ENCODE data around the gene PIAS2. TPM values are rescaled to one million over a fixed set of nuclear protein-coding genes. Genes with fewer than 3 reads are reported as not detected.

PIAS2 gene
- total RNA-seq, 5 donors from 2014 or later (not counting 1 experiment from before 2014, with no cell fraction given): 27.2 to 39.8 (median 31.0) TPM

DNA sequence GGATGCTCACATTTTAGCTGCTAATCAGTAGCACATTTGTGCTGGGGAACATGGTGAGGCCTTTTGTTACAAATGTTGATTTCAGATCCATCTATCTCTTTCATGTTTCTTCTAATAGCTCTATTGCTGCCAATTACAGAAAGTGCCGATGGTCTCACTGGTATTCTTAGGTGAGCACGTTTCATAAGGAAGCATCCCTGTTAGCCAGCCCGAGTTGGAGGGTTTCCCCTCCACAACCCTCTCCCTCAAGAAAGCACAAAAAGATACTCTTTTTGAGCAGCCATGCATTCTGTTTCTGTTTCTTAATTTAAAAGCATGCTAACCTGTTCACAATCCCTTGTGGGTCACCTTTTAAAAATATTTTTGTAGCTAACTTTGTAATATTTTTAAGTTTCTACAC lies 129.6 kb downstream of the PIAS2 start:
- Mint-ChIP-seq H3K9me3 (peaks cover 0 to 21% (median 8%) of the 10 kb centered on the region in 3 donors), H3K4me1 (no peaks in the 10 kb centered on the region), H3K4me3 (no peak overlapping the region), H3K27me3 (peaks cover 0 to 2% of the 10 kb centered on the region in 2 donors), H3K27ac (no peak overlapping the region), H3K36me3 (no peaks in the 10 kb centered on the region)
- POLR2A ChIA-PET: no interaction called here
- CTCF ChIA-PET: interaction anchor here in 1 of 2 donors (0.6 kb wide), 1 partner anchor 57 kb away, joined by 3 read pairs; no protein-coding TSS in a partner anchor
- Histone ChIP-seq H3K9me3 (no peaks in the 10 kb centered on the region), H3K4me1 (ENCODE audit: control insufficient read depth in 1 of 2, extremely low read depth in 1 of 2, insufficient read depth in 2 of 2, low read length in 2 of 2) (no peaks in the 10 kb centered on the region), H3K27me3 (replicated peaks in 1 of 2; ENCODE audit: control insufficient read depth in 2 of 2, extremely low read depth in 1 of 2, insufficient read depth in 2 of 2, low read length in 1 of 2) (peaks cover 0 to 5% of the 10 kb centered on the region in 2 experiments), H3K27ac (ENCODE audit: low read length) (no peak overlapping the region), H3K4me3 (ENCODE audit: control insufficient read depth in 1 of 2, extremely low read depth in 1 of 2, low read length in 1 of 2) (no peak overlapping the region), H3K36me3 (ENCODE audit: control insufficient read depth in 2 of 2, extremely low read depth in 1 of 2, insufficient read depth in 1 of 2, low read length in 1 of 2) (no peaks in the 10 kb centered on the region)
- WGBS (ENCODE audit: insufficient coverage): no CpG with 5 or more reads among the region's 3 CpGs
- no peak for ATAC-seq (replicated peaks in 1 of 4)
- DNase-seq: no peak

DNA sequence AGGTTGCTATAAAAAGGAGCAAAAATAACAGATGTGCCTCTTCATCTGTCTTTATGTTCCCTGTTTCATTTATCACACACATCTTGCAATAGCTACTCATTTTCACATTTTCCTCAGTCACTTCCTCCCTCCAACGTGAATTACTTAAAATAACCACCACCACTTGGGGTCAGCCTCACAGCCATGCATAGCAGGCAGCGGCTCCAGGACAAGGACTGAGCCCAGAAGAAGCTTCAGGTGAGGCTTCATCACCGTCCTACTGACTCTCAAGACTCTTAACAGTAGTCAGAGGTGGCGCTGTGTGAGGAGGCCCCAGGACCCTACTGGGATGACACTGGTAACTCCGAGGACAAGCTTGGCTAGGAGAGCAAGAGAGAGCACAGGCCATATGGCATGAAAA lies 144.9 kb downstream of the PIAS2 start:
- no peak overlapping the region for H3K4me3 ChIP-seq (ENCODE audit: control insufficient read depth in 1 of 2, extremely low read depth in 1 of 2, low read length in 1 of 2)
- ChIA-PET POLR2A (no interaction called here), CTCF (no interaction called here)
- WGBS (ENCODE audit: insufficient coverage): 45% methylated on average over 4 of the region's 5 CpGs
- no peaks in the 10 kb centered on the region for H3K4me1 Mint-ChIP-seq
- no peak overlapping the region for H3K4me3 Mint-ChIP-seq
- H3K9me3 ChIP-seq: no peaks in the 10 kb centered on the region
- H3K27me3 Mint-ChIP-seq: peaks cover 6 to 9% of the 10 kb centered on the region in 2 donors
- H3K27ac ChIP-seq (ENCODE audit: low read length): no peak overlapping the region
- ATAC-seq (replicated peaks in 1 of 4) (no peak), DNase-seq (no peak)
- no peak overlapping the region for H3K27ac Mint-ChIP-seq
- peaks cover 0 to 16% of the 10 kb centered on the region in 2 experiments for H3K27me3 ChIP-seq (replicated peaks in 1 of 2; ENCODE audit: control insufficient read depth in 2 of 2, extremely low read depth in 1 of 2, insufficient read depth in 2 of 2, low read length in 1 of 2)
- H3K9me3 Mint-ChIP-seq: no peaks in the 10 kb centered on the region
- H3K36me3 ChIP-seq (ENCODE audit: control insufficient read depth in 2 of 2, extremely low read depth in 1 of 2, insufficient read depth in 1 of 2, low read length in 1 of 2): no peaks in the 10 kb centered on the region
- H3K36me3 Mint-ChIP-seq: no peaks in the 10 kb centered on the region
- no peaks in the 10 kb centered on the region for H3K4me1 ChIP-seq (ENCODE audit: control insufficient read depth in 1 of 2, extremely low read depth in 1 of 2, insufficient read depth in 2 of 2, low read length in 2 of 2)

DNA sequence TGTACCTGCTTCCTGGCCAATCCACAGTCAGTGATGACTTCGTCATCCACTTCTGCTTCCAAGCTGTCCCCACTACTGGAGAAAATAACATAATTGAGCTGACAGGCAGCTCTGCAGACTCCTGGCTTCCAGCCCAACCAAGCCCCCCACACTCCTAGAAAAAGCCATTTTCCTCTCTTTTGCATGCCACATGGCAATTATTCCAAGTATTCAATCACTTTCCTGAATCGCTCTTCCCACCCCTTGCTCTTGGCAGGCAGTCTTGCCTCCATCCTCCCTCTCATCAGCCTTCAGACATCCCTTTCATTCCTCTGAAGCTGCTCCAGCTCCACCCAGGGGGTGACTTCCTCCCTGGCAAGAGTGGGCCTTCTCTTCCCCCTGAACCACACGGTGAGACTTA lies 146.2 kb downstream of the PIAS2 start:
- Mint-ChIP-seq H3K9me3 (no peaks in the 10 kb centered on the region), H3K4me1 (no peaks in the 10 kb centered on the region), H3K36me3 (no peaks in the 10 kb centered on the region), H3K27ac (no peak overlapping the region), H3K4me3 (no peak overlapping the region), H3K27me3 (peaks cover 6 to 9% of the 10 kb centered on the region in 2 donors)
- Histone ChIP-seq H3K27me3 (replicated peaks in 1 of 2; ENCODE audit: control insufficient read depth in 2 of 2, extremely low read depth in 1 of 2, insufficient read depth in 2 of 2, low read length in 1 of 2) (peaks cover 0 to 16% of the 10 kb centered on the region in 2 experiments), H3K36me3 (ENCODE audit: control insufficient read depth in 2 of 2, extremely low read depth in 1 of 2, insufficient read depth in 1 of 2, low read length in 1 of 2) (no peaks in the 10 kb centered on the region), H3K27ac (ENCODE audit: low read length) (no peak overlapping the region), H3K9me3 (no peaks in the 10 kb centered on the region), H3K4me3 (ENCODE audit: control insufficient read depth in 1 of 2, extremely low read depth in 1 of 2, low read length in 1 of 2) (no peak overlapping the region), H3K4me1 (ENCODE audit: control insufficient read depth in 1 of 2, extremely low read depth in 1 of 2, insufficient read depth in 2 of 2, low read length in 2 of 2) (no peaks in the 10 kb centered on the region)
- ChIA-PET CTCF (no interaction called here), POLR2A (no interaction called here)
- DNase-seq: no peak
- no peak for ATAC-seq (replicated peaks in 1 of 4)
- WGBS (ENCODE audit: insufficient coverage): 85% methylated on average over 2 of the region's 3 CpGs

DNA sequence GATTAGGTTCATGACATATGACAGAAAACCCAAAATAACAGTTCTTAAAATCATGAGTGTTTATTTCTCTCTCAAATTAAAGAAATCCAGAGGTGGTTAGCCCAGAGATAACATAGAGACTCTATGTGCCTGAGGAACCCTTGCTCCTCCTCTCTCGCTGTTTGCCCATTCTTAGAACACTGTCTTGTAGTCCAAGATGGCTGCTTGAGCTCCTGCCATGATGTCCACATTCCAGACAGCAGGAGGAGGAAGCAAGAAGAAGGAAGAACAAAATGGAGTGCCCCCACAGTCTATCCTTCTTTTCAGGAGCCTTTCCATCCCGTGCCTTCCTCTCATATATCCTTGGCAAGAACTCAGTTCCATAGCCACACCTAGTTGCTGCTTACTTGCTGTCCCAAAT lies 146.6 kb downstream of the PIAS2 start:
- Mint-ChIP-seq H3K4me1 (no peaks in the 10 kb centered on the region), H3K36me3 (no peaks in the 10 kb centered on the region), H3K27ac (no peak overlapping the region), H3K4me3 (no peak overlapping the region), H3K9me3 (no peaks in the 10 kb centered on the region), H3K27me3 (peaks cover 6 to 9% of the 10 kb centered on the region in 2 donors)
- Histone ChIP-seq H3K27me3 (replicated peaks in 1 of 2; ENCODE audit: control insufficient read depth in 2 of 2, extremely low read depth in 1 of 2, insufficient read depth in 2 of 2, low read length in 1 of 2) (peaks cover 0 to 16% of the 10 kb centered on the region in 2 experiments), H3K9me3 (no peaks in the 10 kb centered on the region), H3K27ac (ENCODE audit: low read length) (no peak overlapping the region), H3K36me3 (ENCODE audit: control insufficient read depth in 2 of 2, extremely low read depth in 1 of 2, insufficient read depth in 1 of 2, low read length in 1 of 2) (no peaks in the 10 kb centered on the region), H3K4me1 (ENCODE audit: control insufficient read depth in 1 of 2, extremely low read depth in 1 of 2, insufficient read depth in 2 of 2, low read length in 2 of 2) (no peaks in the 10 kb centered on the region), H3K4me3 (ENCODE audit: control insufficient read depth in 1 of 2, extremely low read depth in 1 of 2, low read length in 1 of 2) (no peak overlapping the region)
- ATAC-seq (replicated peaks in 1 of 4): no peak
- ChIA-PET POLR2A (no interaction called here), CTCF (no interaction called here)
- WGBS (ENCODE audit: insufficient coverage): no CpG with 5 or more reads among the region's 2 CpGs
- no peak for DNase-seq

DNA sequence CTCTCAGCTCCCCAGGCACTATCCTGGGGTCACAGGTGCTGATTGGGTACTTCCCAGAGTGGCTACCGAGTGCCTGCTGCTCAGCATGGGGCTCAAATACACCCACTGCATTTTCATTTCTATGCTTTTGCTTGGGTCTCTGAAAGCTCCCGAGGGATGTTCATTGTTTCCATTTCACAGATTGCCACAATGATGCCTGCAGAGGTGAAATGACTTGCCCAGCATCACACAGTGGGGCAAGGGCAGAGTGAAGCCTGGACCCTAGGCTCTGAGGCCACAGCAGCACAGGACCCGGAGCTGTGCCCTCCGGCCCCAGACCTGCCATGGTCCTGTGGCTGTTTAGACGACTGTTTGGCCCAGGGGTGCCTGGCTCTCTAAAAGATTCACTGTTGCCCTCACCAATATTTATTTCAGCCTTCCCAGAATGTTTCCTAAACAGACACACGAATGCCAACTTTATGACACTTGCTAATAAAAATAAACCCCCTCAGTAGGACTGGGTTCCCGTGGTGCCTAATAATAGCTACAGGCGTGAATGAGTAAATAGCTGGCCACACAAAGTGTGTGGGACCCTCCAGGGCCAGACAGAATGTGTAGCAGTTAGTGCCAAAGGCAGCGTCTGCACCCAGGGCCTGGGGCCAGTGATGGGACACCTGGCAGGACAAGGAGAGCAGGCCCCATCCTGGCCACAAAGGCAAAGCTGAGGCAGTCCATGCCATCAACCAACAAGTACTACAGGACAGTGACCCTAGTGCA lies 149.0 kb downstream of the PIAS2 start:
- DNase-seq: no peak
- H3K4me3 ChIP-seq (ENCODE audit: control insufficient read depth in 1 of 2, extremely low read depth in 1 of 2, low read length in 1 of 2): no peak overlapping the region
- H3K9me3 ChIP-seq: no peaks in the 10 kb centered on the region
- no peaks in the 10 kb centered on the region for H3K9me3 Mint-ChIP-seq
- H3K27ac ChIP-seq (ENCODE audit: low read length): no peak overlapping the region
- H3K4me1 Mint-ChIP-seq: no peaks in the 10 kb centered on the region
- H3K4me3 Mint-ChIP-seq: no peak overlapping the region
- H3K36me3 Mint-ChIP-seq: no peaks in the 10 kb centered on the region
- H3K4me1 ChIP-seq (ENCODE audit: control insufficient read depth in 1 of 2, extremely low read depth in 1 of 2, insufficient read depth in 2 of 2, low read length in 2 of 2): no peaks in the 10 kb centered on the region
- 60% methylated on average over 7 of the region's 9 CpGs for WGBS (ENCODE audit: insufficient coverage)
- peaks cover 19 to 25% of the 10 kb centered on the region in 2 donors for H3K27me3 Mint-ChIP-seq
- no peak for ATAC-seq (replicated peaks in 1 of 4)
- ChIA-PET CTCF (no interaction called here), POLR2A (no interaction called here)
- no peaks in the 10 kb centered on the region for H3K36me3 ChIP-seq (ENCODE audit: control insufficient read depth in 2 of 2, extremely low read depth in 1 of 2, insufficient read depth in 1 of 2, low read length in 1 of 2)
- H3K27me3 ChIP-seq (replicated peaks in 1 of 2; ENCODE audit: control insufficient read depth in 2 of 2, extremely low read depth in 1 of 2, insufficient read depth in 2 of 2, low read length in 1 of 2): peaks cover 0 to 16% of the 10 kb centered on the region in 2 experiments
- no peak overlapping the region for H3K27ac Mint-ChIP-seq

DNA sequence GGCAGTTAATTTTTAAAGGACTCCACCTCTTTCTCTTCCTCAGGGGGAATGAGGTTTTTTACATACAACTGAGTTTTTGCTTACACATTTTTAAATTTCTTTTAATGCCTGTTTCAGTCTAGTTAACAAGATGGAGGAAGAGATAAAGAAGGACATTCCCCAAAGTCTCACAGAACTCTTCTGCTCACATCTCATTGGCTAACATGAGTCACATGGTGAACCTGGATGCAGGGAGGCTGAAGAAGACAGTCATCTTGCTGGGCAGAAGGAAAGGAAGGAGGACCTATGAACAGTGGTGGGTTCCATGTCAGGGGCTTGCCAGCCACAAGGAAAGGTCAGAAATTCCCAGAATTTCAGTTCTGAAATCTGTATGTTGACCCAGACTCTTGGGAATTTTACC lies 150.1 kb downstream of the PIAS2 start:
- peaks cover 0 to 16% of the 10 kb centered on the region in 2 experiments for H3K27me3 ChIP-seq (replicated peaks in 1 of 2; ENCODE audit: control insufficient read depth in 2 of 2, extremely low read depth in 1 of 2, insufficient read depth in 2 of 2, low read length in 1 of 2)
- CTCF ChIA-PET: no interaction called here

More for the DNA sequence above, 150.1 kb downstream of the PIAS2 start:
- Histone ChIP-seq H3K9me3 (no peaks in the 10 kb centered on the region), H3K36me3 (ENCODE audit: control insufficient read depth in 2 of 2, extremely low read depth in 1 of 2, insufficient read depth in 1 of 2, low read length in 1 of 2) (no peaks in the 10 kb centered on the region), H3K4me3 (ENCODE audit: control insufficient read depth in 1 of 2, extremely low read depth in 1 of 2, low read length in 1 of 2) (no peak overlapping the region), H3K27ac (ENCODE audit: low read length) (no peak overlapping the region), H3K4me1 (ENCODE audit: control insufficient read depth in 1 of 2, extremely low read depth in 1 of 2, insufficient read depth in 2 of 2, low read length in 2 of 2) (no peaks in the 10 kb centered on the region)
- H3K36me3 Mint-ChIP-seq: no peaks in the 10 kb centered on the region
- POLR2A ChIA-PET: no interaction called here
- H3K4me1 Mint-ChIP-seq: no peaks in the 10 kb centered on the region
- ATAC-seq (replicated peaks in 1 of 4) (no peak), DNase-seq (no peak)
- no peak overlapping the region for H3K4me3 Mint-ChIP-seq
- no peaks in the 10 kb centered on the region for H3K9me3 Mint-ChIP-seq
- peaks cover 24 to 36% of the 10 kb centered on the region in 2 donors for H3K27me3 Mint-ChIP-seq
- H3K27ac Mint-ChIP-seq: no peak overlapping the region
